Chondrocyte (in vitro differentiated cells): ENCODE results near the gene TFAP2D. TPM values are rescaled to one million over a fixed set of nuclear protein-coding genes. Genes with fewer than 3 reads are reported as not detected.
A peak's percentile ranks its signal among the peaks of the same experiment; 100 is the strongest.

ENCODE experiments used
- DNase-seq: peaks from one replicate; pipeline ENCODE4 v3.0.0; 2021; ENCODE audit warnings: mixed read lengths, low spot score
- H3K27ac Mint-ChIP-seq: one replicate; pipeline ENCODE4 v1.8.0; 2021; ENCODE audit warnings: mild to moderate bottlenecking, moderate library complexity, mixed read lengths; ENCODE audit not compliant: unreplicated experiment
- H3K27me3 Mint-ChIP-seq: 2 replicates; pipeline ENCODE4 v1.8.0; 2021; ENCODE audit warnings: low read depth, mixed read lengths
- H3K36me3 Mint-ChIP-seq: 2 replicates; pipeline ENCODE4 v1.8.0; 2021; ENCODE audit warnings: low read depth, mixed read lengths
- H3K4me1 Mint-ChIP-seq: 2 replicates; pipeline ENCODE4 v1.8.0; 2021; ENCODE audit warnings: low read depth, mild to moderate bottlenecking, mixed read lengths
- H3K4me3 Mint-ChIP-seq: one replicate; pipeline ENCODE4 v1.8.0; 2021; ENCODE audit warnings: mild to moderate bottlenecking, moderate library complexity, mixed read lengths; ENCODE audit not compliant: unreplicated experiment
- H3K9me3 Mint-ChIP-seq: 2 replicates; pipeline ENCODE4 v1.8.0; 2021; ENCODE audit warnings: low read depth, mixed read lengths
- CTCF ChIP-seq: fragments of 200-600 bp; sonication (generic); IDR thresholded peaks from 2 replicates; pipeline ENCODE4 v1.5.0; 2021; ENCODE audit warnings: antibody characterized with exemption, mild to moderate bottlenecking, moderate library complexity
- total RNA-seq: library from RNA; stranded (reverse); gene quantifications from 3 replicates; pipeline ENCODE4 v1.2.1, GENCODE V29; 2021

Gene TFAP2D
- total RNA-seq, 1 donor from 2014 or later: not detected

GRCh38 chr6:50785921-50786320 lies 72.6 kb downstream of the TFAP2D start:
- peaks cover 5% of the 10 kb centered on the region for H3K27me3 Mint-ChIP-seq
- no peaks in the 10 kb centered on the region for H3K36me3 Mint-ChIP-seq
- no peak for DNase-seq
- no peaks in the 10 kb centered on the region for H3K4me1 Mint-ChIP-seq
- no peaks in the 10 kb centered on the region for H3K9me3 Mint-ChIP-seq
- no peak for TF ChIP-seq CTCF
- H3K4me3 Mint-ChIP-seq: no peak overlapping the region
- H3K27ac Mint-ChIP-seq: no peak overlapping the region

- Mint-ChIP-seq H3K27me3 (peaks cover 19% of the 10 kb centered on the region), H3K9me3 (no peaks in the 10 kb centered on the region), H3K4me3 (no peak overlapping the region), H3K4me1 (peaks cover 4% of the 10 kb centered on the region), H3K36me3 (no peaks in the 10 kb centered on the region), H3K27ac (no peak overlapping the region)
- peak; percentile 95 for TF ChIP-seq CTCF
- no peak for DNase-seq
These were observed 78.7 kb downstream of the TFAP2D start for GRCh38 chr6:50791900-50792508.

GRCh38 chr6:50792771-50793170 lies 79.4 kb downstream of the TFAP2D start:
- TF ChIP-seq CTCF: no peak
- no peak for DNase-seq
- Mint-ChIP-seq H3K4me3 (no peak overlapping the region), H3K27ac (no peak overlapping the region), H3K9me3 (no peaks in the 10 kb centered on the region), H3K4me1 (peaks cover 4% of the 10 kb centered on the region), H3K27me3 (peaks cover 22% of the 10 kb centered on the region), H3K36me3 (no peaks in the 10 kb centered on the region)

DNA sequence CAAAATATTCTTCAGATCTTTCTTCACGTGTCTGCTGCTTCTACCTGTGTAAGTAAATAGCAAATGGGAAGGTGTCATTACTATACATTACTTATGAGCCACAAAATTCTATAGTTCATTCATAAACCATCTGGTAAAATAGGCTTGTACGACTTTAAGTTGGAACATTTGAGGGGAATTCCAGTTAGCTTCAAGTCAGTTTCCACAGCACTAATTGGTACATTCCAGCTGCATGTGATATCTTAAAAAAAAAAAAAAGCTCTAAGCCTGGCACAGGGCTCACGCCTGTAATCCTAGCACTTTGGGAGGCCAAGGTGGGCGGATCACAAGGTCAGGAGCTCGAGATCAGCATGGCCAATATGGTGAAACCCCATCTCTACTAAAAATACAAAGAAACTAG lies 82.2 kb downstream of the TFAP2D start:
- no peak for DNase-seq
- Mint-ChIP-seq H3K4me3 (no peak overlapping the region), H3K27ac (no peak overlapping the region), H3K9me3 (no peaks in the 10 kb centered on the region), H3K27me3 (peaks cover 21% of the 10 kb centered on the region), H3K36me3 (no peaks in the 10 kb centered on the region), H3K4me1 (peaks cover 4% of the 10 kb centered on the region)
- TF ChIP-seq CTCF: no peak

GRCh38 chr6:50804283-50804682 lies 91.0 kb downstream of the TFAP2D start:
- peaks cover 4% of the 10 kb centered on the region for H3K9me3 Mint-ChIP-seq
- no peaks in the 10 kb centered on the region for H3K36me3 Mint-ChIP-seq
- TF ChIP-seq CTCF: no peak
- H3K4me1 Mint-ChIP-seq: no peaks in the 10 kb centered on the region
- H3K27me3 Mint-ChIP-seq: peaks cover 5% of the 10 kb centered on the region
- H3K27ac Mint-ChIP-seq: no peak overlapping the region
- no peak for DNase-seq
- no peak overlapping the region for H3K4me3 Mint-ChIP-seq
